Measurements from ENCODE around the gene SAP30. TPM values are rescaled to one million over a fixed set of nuclear protein-coding genes. Genes with fewer than 3 reads are reported as not detected.

SAP30 gene
- total RNA-seq, 1 experiment from 2014 or later = 12.0 TPM

- intact Hi-C loops (cut with micrococcal nuclease) = loop anchor here (5.0 kb wide), 1 partner anchor 377 kb away; no protein-coding TSS in a partner anchor
Measured at GRCh38 chr4:173404296-173404865, 33.6 kb downstream of the SAP30 start.

More at GRCh38 chr4:173404296-173404865, 33.6 kb downstream of the SAP30 start:
- Histone ChIP-seq H3K4me1 (ENCODE audit: control insufficient read depth in 1 of 2, insufficient read depth in 2 of 2, low read length in 2 of 2) (no peaks in the 10 kb centered on the region), H3K27me3 (ENCODE audit: insufficient read depth, low read length) (no peaks in the 10 kb centered on the region), H2AFZ (ENCODE audit: low read depth, low read length, poor library complexity, severe bottlenecking) (no peak overlapping the region), H3K4me2 (ENCODE audit: low read length) (no peak overlapping the region), H3K79me2 (ENCODE audit: insufficient read depth, low read length) (no peaks in the 10 kb centered on the region), H3K9me2 (ENCODE audit: insufficient read depth) (no peaks in the 10 kb centered on the region), H3K4me3 (replicated peaks in 1 of 2; ENCODE audit: low read depth in 1 of 2, low read length in 2 of 2) (no peak overlapping the region), H3K9me3 (ENCODE audit: control insufficient read depth in 1 of 2, insufficient read depth in 1 of 2, low read depth in 1 of 2, low read length in 2 of 2) (no peaks in the 10 kb centered on the region), H3K9ac (ENCODE audit: low read length) (no peak overlapping the region), H3K36me3 (ENCODE audit: control insufficient read depth in 1 of 2, insufficient read depth in 2 of 2, low read length in 2 of 2) (no peaks in the 10 kb centered on the region), H4K20me1 (ENCODE audit: insufficient read depth) (no peaks in the 10 kb centered on the region), H3K27ac (ENCODE audit: low read depth, low read length) (no peak overlapping the region)
- no peak for ATAC-seq
- TF ChIP-seq CTCF (IDR thresholded peaks at IDR 0.05 in 2 of 3, conservative IDR thresholded peaks at IDR 0.05 in 1 of 3; ENCODE audit: borderline replicate concordance in 1 of 3, insufficient read depth in 1 of 3, low read depth in 2 of 3, low read length in 2 of 3) (no peak), MAX (IDR thresholded peaks at IDR 0.05) (no peak), SP1 (IDR thresholded peaks at IDR 0.05; ENCODE audit: low read depth) (no peak), ZNF274 (IDR thresholded peaks at IDR 0.05; ENCODE audit: low read depth, low read length) (no peak), ATF3 (IDR thresholded peaks at IDR 0.05) (no peak), ZFX (IDR thresholded peaks at IDR 0.05) (no peak)
- CTCF ChIA-PET = no interaction called here
- no TSS peak for BruUV-seq (replicated peaks)
- DNase-seq (ENCODE audit: low read depth, low spot score) = no peak
- RAD21 ChIA-PET (ENCODE audit: low non-redundant PET in 1 of 2, low total read pairs in 2 of 2, uncharacterized antibody in 2 of 2, unreplicated experiment in 2 of 2) = no interaction called here
- POLR2A ChIA-PET = no interaction called here

Data from HCT116 (cell line).